Neural progenitor cell (in vitro differentiated cells): ENCODE results near the gene EHD4.

Source experiments
- CTCF ChIP-seq: fragments of 200-600 bp; sonication (generic); IDR thresholded peaks from 2 replicates; pipeline ENCODE4 v1.5.1; 2017; ENCODE audit warnings: antibody characterized with exemption, mild to moderate bottlenecking
- EZH2 ChIP-seq: fragments of 200-600 bp; sonication (generic); IDR thresholded peaks from 2 replicates; pipeline ENCODE4 v1.6.1; 2017; ENCODE audit warnings: antibody characterized with exemption, mild to moderate bottlenecking, moderate library complexity

- TF ChIP-seq CTCF, result no peak
- no peak for TF ChIP-seq EZH2
Measured at GRCh38 chr15:41993472-41994170, 21.3 kb upstream of the EHD4 start.
